ENCODE measurements around the gene PSMB8. TPM values are rescaled to one million over a fixed set of nuclear protein-coding genes. Genes with fewer than 3 reads are reported as not detected.

The PSMB8 gene
- total RNA-seq, 4 donors from 2014 or later = 9.4 to 95.2 (median 72.6) TPM

DNA sequence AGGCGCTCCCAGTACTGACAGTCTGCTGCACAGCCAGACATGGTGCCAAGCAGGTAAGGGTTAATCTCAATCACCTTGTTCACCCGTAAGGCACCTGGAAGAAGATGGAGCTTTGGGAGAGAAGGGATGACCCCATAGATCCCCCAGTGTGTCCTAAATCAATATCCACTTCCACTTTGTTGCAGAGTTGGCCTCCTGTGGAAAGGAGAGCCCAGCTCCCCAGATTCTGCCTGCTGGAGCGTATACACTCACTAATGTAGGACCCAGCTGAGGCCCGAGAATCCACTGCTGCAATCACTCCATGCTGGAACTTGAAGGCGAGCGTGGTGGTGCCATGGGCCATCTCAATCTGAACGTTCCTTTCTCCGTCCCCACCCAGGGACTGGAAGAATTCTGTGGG lies 1.2 kb downstream of the PSMB8 start:
- in situ Hi-C loops (cut with MboI; ENCODE audit: low pct_ligation_motif_present in 1 of 4, low pct_unique_long_range_greater_than_20kb in 1 of 4, low sequenced_read_pairs in 3 of 4) (no loop called here), intact Hi-C loops (cut with DNase I; ENCODE audit: low total_unique reads) (loop anchor here (5.0 kb wide), 1 partner anchor 1395 kb away; the partner anchor contains the start of gene HMGA1)
- H3K4me1 ChIP-seq = peaks cover 3 to 57% (median 23%) of the 10 kb centered on the region in 4 donors
- 59 to 64% methylated on average over 4 to 8 of the region's 8 CpGs for WGBS, 2 donors (ENCODE audit: low coverage in 1 of 2)
- no peaks in the 10 kb centered on the region for H3K27me3 ChIP-seq
- H3K27ac ChIP-seq = peak overlapping the region; percentile 90 to 98 (median 98)
- peak overlapping the region in 1 of 4 donors; percentile 94 for H3K4me3 ChIP-seq
- no peak for TF ChIP-seq POLR2A (IDR thresholded peaks at IDR 0.05)
- no peak for TF ChIP-seq POLR2AphosphoS5 (IDR thresholded peaks at IDR 0.05)
- TF ChIP-seq, protein P1, sequence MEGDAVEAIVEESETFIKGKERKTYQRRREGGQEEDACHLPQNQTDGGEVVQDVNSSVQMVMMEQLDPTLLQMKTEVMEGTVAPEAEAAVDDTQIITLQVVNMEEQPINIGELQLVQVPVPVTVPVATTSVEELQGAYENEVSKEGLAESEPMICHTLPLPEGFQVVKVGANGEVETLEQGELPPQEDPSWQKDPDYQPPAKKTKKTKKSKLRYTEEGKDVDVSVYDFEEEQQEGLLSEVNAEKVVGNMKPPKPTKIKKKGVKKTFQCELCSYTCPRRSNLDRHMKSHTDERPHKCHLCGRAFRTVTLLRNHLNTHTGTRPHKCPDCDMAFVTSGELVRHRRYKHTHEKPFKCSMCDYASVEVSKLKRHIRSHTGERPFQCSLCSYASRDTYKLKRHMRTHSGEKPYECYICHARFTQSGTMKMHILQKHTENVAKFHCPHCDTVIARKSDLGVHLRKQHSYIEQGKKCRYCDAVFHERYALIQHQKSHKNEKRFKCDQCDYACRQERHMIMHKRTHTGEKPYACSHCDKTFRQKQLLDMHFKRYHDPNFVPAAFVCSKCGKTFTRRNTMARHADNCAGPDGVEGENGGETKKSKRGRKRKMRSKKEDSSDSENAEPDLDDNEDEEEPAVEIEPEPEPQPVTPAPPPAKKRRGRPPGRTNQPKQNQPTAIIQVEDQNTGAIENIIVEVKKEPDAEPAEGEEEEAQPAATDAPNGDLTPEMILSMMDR (IDR thresholded peaks at IDR 0.05) = no peak
- no peak for TF ChIP-seq EP300 (IDR thresholded peaks at IDR 0.05; ENCODE audit: low read depth)
- no peak for DNase-seq
- peaks cover 0 to 27% (median 8%) of the 10 kb centered on the region in 4 donors for H3K36me3 ChIP-seq
- no peaks in the 10 kb centered on the region for H3K9me3 ChIP-seq

DNA sequence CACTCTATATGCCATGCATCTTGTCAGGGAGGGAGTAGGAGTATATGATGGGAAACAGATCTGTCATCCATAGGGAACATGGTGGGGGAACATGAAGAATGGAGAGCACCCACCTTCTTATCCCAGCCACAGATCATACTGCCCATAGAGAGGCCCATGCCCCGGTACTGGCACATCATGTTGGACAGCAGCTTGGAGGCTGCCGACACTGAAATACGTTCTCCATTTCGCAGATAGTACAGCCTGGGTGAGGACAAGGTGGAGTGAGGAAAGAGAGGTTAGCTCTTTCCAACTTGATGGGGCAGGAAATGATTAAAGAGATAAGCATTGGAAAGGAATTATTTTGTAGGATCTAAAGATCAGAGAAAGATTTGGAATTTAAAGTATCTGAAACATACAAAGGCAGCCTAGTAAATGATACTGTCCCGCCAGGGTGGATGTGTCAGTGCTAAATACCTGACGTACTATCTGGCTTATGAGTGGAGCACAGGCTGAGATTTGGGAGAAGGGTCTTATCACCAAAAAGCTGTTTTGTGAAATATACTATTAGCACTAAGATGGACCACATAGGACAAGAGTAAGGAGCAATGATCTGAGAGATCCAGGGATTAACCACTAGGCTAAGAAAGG lies 1.7 kb downstream of the PSMB8 start:
- peaks cover 0 to 21% (median 6%) of the 10 kb centered on the region in 4 donors for H3K36me3 ChIP-seq
- DNase-seq = no peak
- no peak for TF ChIP-seq EP300 (IDR thresholded peaks at IDR 0.05; ENCODE audit: low read depth)
- TF ChIP-seq, protein P1 (IDR thresholded peaks at IDR 0.05) = no peak
- TF ChIP-seq POLR2A (IDR thresholded peaks at IDR 0.05) = no peak
- 89 to 92% methylated on average over 2 to 6 of the region's 6 CpGs for WGBS, 2 donors (ENCODE audit: low coverage in 1 of 2)
- H3K27me3 ChIP-seq = no peaks in the 10 kb centered on the region
- H3K9me3 ChIP-seq = no peaks in the 10 kb centered on the region
- intact Hi-C loops (cut with DNase I; ENCODE audit: low total_unique reads) (loop anchor here (5.0 kb wide), 1 partner anchor 1395 kb away; the partner anchor contains the start of gene HMGA1), in situ Hi-C loops (cut with MboI; ENCODE audit: low pct_ligation_motif_present in 1 of 4, low pct_unique_long_range_greater_than_20kb in 1 of 4, low sequenced_read_pairs in 3 of 4) (no loop called here)
- H3K4me3 ChIP-seq = peak overlapping the region in 1 of 4 donors; percentile 94
- peaks cover 3 to 58% (median 27%) of the 10 kb centered on the region in 4 donors for H3K4me1 ChIP-seq
- peak overlapping the region in 3 of 4 donors; percentile 97 to 98 (median 98) for H3K27ac ChIP-seq

DNA sequence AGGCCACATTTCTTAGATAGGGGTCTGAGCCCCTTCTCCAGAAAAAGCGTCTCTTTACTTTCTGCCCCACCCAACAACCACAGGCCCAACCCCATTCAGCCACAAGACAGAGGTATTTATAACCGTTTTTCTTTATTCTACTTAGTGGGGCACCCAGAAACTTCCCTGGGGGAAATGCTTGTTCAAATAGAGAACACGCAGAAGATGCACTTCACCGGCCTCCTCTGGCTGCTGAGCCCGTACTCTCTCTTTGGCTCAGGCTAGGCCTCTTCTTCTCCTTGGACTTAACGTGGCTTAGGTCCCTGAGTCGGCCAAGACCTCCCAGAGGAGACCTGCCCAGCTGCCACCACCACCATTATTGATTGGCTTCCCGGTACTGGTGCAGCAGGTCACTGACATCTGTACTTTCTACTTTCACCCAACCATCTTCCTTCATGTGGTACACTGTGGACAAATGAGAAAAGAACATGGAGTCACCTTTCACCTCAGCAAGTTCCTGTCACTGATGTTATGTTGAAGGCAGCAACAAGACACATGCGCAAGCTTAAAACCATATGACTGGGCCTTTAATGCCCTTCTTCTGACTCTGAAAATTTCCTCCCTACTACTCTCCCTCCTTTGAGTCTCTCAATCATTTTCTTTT lies 3.1 kb downstream of the PSMB8 start:
- peaks cover 0 to 10% (median 0%) of the 10 kb centered on the region in 4 donors for H3K36me3 ChIP-seq
- in situ Hi-C loops (cut with MboI; ENCODE audit: low pct_ligation_motif_present in 1 of 4, low pct_unique_long_range_greater_than_20kb in 1 of 4, low sequenced_read_pairs in 3 of 4) = no loop called here
- H3K27ac ChIP-seq = peak overlapping the region in 3 of 4 donors; percentile 3 to 44 (median 13)
- H3K4me3 ChIP-seq = no peak overlapping the region
- DNase-seq = no peak
- H3K27me3 ChIP-seq = no peaks in the 10 kb centered on the region
- TF ChIP-seq, protein P1 (IDR thresholded peaks at IDR 0.05) = no peak
- TF ChIP-seq POLR2A (IDR thresholded peaks at IDR 0.05) = no peak
- no peak for TF ChIP-seq POLR2AphosphoS5 (IDR thresholded peaks at IDR 0.05)
- TF ChIP-seq EP300 (IDR thresholded peaks at IDR 0.05; ENCODE audit: low read depth) = no peak
- no peaks in the 10 kb centered on the region for H3K9me3 ChIP-seq
- 71 to 78% methylated on average over 9 of the region's 9 CpGs for WGBS, 2 donors (ENCODE audit: low coverage in 1 of 2)
- H3K4me1 ChIP-seq = peaks cover 3 to 44% (median 26%) of the 10 kb centered on the region in 4 donors
- intact Hi-C loops (cut with DNase I; ENCODE audit: low total_unique reads) = loop anchor here (5.0 kb wide), 1 partner anchor 1397 kb away; the partner anchor contains the start of gene HMGA1

DNA sequence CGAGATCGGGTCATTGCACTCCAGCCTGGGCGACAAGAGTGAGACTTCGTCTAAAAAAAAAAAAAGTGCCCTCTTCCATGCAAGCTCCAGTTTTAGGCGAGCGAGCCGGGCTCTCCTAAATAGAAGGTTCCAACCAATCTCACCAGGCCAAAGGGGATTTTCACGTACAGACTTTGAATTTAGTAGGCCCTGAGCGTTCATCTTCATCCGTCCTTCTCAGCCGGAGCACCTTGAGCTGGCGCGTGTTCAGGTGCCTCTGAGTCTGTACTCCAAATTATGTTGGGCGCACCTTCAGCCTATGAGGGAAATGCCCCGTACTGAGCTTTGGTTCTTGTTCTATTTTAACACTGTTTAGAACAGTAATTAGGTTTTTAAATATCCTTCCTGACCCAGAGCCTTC lies 4.5 kb downstream of the PSMB8 start:
- H3K27me3 ChIP-seq = no peaks in the 10 kb centered on the region
- H3K4me3 ChIP-seq = no peak overlapping the region
- no peak for DNase-seq
- peaks cover 3 to 34% (median 17%) of the 10 kb centered on the region in 4 donors for H3K4me1 ChIP-seq
- TF ChIP-seq, protein P1 (IDR thresholded peaks at IDR 0.05) = no peak
- TF ChIP-seq POLR2A (IDR thresholded peaks at IDR 0.05) (no peak), EP300 (IDR thresholded peaks at IDR 0.05; ENCODE audit: low read depth) (no peak), POLR2AphosphoS5 (IDR thresholded peaks at IDR 0.05) (no peak)
- intact Hi-C loops (cut with DNase I; ENCODE audit: low total_unique reads) (no loop called here), in situ Hi-C loops (cut with MboI; ENCODE audit: low pct_ligation_motif_present in 1 of 4, low pct_unique_long_range_greater_than_20kb in 1 of 4, low sequenced_read_pairs in 3 of 4) (no loop called here)
- peak overlapping the region; percentile 92 to 99 (median 96) for H3K27ac ChIP-seq
- peaks cover 0 to 22% (median 0%) of the 10 kb centered on the region in 4 donors for H3K36me3 ChIP-seq
- 50 to 92% methylated on average over 2 to 15 of the region's 15 CpGs for WGBS, 2 donors (ENCODE audit: low coverage in 1 of 2)
- no peaks in the 10 kb centered on the region for H3K9me3 ChIP-seq
